Activated naive CD4-positive, alpha-beta T cell treated with anti-CD3 and anti-CD28 coated beads, Interleukin-2, amount 50 U/mL, for 24 hours (primary cell): ENCODE data around the gene NCAN.

Source experiments
- H3K27ac Mint-ChIP-seq: one replicate; pipeline ENCODE4 v1.8.0; 2021; ENCODE audit warnings: mild to moderate bottlenecking, mixed read lengths
- H3K27me3 Mint-ChIP-seq: one replicate; pipeline ENCODE4 v1.8.0; 2021; ENCODE audit warnings: mixed read lengths
- H3K36me3 Mint-ChIP-seq: one replicate; pipeline ENCODE4 v1.8.0; 2021; ENCODE audit warnings: mixed read lengths
- H3K4me1 Mint-ChIP-seq: one replicate; pipeline ENCODE4 v1.8.0; 2021; ENCODE audit warnings: mixed read lengths
- H3K4me3 Mint-ChIP-seq: one replicate; pipeline ENCODE4 v1.8.0; 2021; ENCODE audit warnings: mild to moderate bottlenecking, mixed read lengths
- H3K9me3 Mint-ChIP-seq: one replicate; pipeline ENCODE4 v1.8.0; 2021; ENCODE audit warnings: mixed read lengths

The NCAN gene

GRCh38 chr19:19258589-19259338 lies 47.0 kb downstream of the NCAN start:
- Mint-ChIP-seq H3K4me3 (no peak overlapping the region), H3K36me3 (no peaks in the 10 kb centered on the region), H3K4me1 (peaks cover 8% of the 10 kb centered on the region), H3K9me3 (no peaks in the 10 kb centered on the region), H3K27ac (peak overlapping the region; percentile 56), H3K27me3 (peaks cover 38% of the 10 kb centered on the region)

GRCh38 chr19:19259741-19260140 lies 48.0 kb downstream of the NCAN start:
- H3K4me3 Mint-ChIP-seq, result no peak overlapping the region
- no peak overlapping the region for H3K27ac Mint-ChIP-seq
- H3K27me3 Mint-ChIP-seq, result peaks cover 38% of the 10 kb centered on the region
- H3K9me3 Mint-ChIP-seq, result no peaks in the 10 kb centered on the region
- no peaks in the 10 kb centered on the region for H3K36me3 Mint-ChIP-seq
- H3K4me1 Mint-ChIP-seq, result peaks cover 8% of the 10 kb centered on the region

- no peaks in the 10 kb centered on the region for H3K9me3 Mint-ChIP-seq
- H3K4me1 Mint-ChIP-seq, result peaks cover 8% of the 10 kb centered on the region
- H3K36me3 Mint-ChIP-seq, result no peaks in the 10 kb centered on the region
- H3K4me3 Mint-ChIP-seq, result no peak overlapping the region
- peaks cover 36% of the 10 kb centered on the region for H3K27me3 Mint-ChIP-seq
- H3K27ac Mint-ChIP-seq, result no peak overlapping the region
These were observed 48.9 kb downstream of the NCAN start for GRCh38 chr19:19260417-19261214.

DNA sequence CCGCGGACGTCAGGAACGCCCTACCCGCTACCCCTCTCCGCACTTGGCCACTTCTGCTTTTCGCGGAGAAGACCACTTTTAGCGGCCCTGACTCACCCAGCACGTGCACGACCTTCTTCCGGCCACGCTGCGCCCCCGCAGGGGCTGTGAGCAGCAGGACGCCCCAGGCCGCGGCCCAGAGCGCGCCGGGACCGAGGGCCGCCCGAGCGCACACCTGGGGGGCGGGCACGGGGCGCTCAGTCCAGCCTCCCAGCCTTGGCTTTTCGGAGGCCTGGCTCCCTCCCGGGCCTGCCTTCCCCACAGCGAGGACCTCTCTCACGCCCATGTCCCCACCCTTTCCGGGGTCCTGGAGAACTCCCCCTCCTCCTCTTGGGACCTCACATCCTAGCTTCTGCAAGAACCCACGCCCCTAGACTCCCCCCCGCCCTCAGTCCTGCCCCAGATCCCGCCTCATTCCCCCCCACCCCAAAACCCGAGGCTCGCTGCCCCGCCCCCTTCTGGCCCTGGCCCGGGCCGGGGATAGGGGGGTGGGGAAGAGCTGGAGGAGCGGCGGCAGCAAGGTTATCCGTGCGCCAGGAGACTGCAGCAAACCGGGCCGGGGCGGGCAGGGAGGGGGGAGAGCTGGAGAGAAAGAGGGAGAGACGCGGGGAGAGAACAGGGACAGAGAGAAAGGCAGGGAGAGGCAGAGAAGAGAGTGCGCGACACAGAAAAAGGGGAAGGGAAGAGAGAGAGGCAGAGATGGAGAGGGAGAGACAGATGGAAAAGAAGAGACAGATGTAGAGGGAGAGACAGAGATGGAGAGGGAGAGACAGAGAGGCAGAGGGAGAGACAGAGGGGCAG lies 49.8 kb downstream of the NCAN start:
- peak overlapping the region; percentile 61 for H3K4me3 Mint-ChIP-seq
- peaks cover 8% of the 10 kb centered on the region for H3K4me1 Mint-ChIP-seq
- H3K27me3 Mint-ChIP-seq, result peaks cover 31% of the 10 kb centered on the region
- no peaks in the 10 kb centered on the region for H3K36me3 Mint-ChIP-seq
- H3K27ac Mint-ChIP-seq, result no peak overlapping the region
- no peaks in the 10 kb centered on the region for H3K9me3 Mint-ChIP-seq

DNA sequence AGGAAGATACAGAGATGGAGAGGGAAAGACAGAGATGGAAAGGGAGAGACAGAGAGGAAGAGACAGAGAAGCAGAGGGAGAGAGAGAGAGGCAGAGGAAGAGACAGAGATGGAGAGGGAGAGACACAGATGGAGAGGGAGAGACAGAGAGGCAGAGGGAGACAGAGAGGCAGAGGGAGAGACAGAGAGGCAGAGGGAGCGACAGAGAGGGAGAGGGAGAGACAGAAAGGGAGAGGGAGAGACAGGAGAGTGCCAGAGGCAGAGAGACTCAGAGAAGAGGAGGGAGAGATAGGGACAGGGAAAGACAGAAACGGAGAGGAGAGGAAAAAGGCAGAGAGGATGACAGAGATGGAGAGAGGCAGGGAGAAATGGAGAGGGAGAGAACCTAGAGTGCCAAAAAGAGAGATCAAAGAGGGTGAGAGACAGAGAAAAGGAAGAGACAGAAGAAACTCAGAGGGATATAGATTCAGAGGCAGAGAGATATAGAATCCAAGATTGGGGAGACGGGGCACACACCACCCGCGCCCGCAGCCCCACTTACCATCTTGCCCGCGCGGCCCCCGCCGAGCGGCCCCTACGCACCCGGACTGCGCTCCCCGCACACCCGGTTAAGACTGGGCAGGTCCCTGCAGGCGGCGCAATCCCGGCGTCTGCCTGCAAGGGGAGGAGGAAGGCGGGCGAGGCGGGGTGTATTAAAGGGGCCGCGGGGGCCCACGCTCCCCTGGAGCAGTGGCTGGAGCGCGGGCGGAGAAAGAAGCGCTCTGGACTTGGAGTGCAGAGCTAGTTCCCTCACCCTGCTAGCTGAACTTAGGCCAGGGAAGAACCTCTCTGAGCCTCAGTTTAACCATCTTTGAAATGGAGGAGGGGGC lies 50.7 kb downstream of the NCAN start:
- Mint-ChIP-seq H3K4me1 (peaks cover 8% of the 10 kb centered on the region), H3K36me3 (no peaks in the 10 kb centered on the region), H3K9me3 (no peaks in the 10 kb centered on the region), H3K27me3 (peaks cover 24% of the 10 kb centered on the region), H3K27ac (no peak overlapping the region), H3K4me3 (peak overlapping the region; percentile 61)

GRCh38 chr19:19263886-19264487 lies 52.2 kb downstream of the NCAN start:
- Mint-ChIP-seq H3K4me1 (peaks cover 8% of the 10 kb centered on the region), H3K36me3 (no peaks in the 10 kb centered on the region), H3K27me3 (peaks cover 21% of the 10 kb centered on the region), H3K27ac (no peak overlapping the region), H3K9me3 (no peaks in the 10 kb centered on the region), H3K4me3 (no peak overlapping the region)

- no peaks in the 10 kb centered on the region for H3K36me3 Mint-ChIP-seq
- no peak overlapping the region for H3K27ac Mint-ChIP-seq
- H3K9me3 Mint-ChIP-seq, result no peaks in the 10 kb centered on the region
- H3K4me1 Mint-ChIP-seq, result peaks cover 2% of the 10 kb centered on the region
- H3K27me3 Mint-ChIP-seq, result peaks cover 5% of the 10 kb centered on the region
- no peak overlapping the region for H3K4me3 Mint-ChIP-seq
These were observed 55.5 kb downstream of the NCAN start for GRCh38 chr19:19267305-19267704.

DNA sequence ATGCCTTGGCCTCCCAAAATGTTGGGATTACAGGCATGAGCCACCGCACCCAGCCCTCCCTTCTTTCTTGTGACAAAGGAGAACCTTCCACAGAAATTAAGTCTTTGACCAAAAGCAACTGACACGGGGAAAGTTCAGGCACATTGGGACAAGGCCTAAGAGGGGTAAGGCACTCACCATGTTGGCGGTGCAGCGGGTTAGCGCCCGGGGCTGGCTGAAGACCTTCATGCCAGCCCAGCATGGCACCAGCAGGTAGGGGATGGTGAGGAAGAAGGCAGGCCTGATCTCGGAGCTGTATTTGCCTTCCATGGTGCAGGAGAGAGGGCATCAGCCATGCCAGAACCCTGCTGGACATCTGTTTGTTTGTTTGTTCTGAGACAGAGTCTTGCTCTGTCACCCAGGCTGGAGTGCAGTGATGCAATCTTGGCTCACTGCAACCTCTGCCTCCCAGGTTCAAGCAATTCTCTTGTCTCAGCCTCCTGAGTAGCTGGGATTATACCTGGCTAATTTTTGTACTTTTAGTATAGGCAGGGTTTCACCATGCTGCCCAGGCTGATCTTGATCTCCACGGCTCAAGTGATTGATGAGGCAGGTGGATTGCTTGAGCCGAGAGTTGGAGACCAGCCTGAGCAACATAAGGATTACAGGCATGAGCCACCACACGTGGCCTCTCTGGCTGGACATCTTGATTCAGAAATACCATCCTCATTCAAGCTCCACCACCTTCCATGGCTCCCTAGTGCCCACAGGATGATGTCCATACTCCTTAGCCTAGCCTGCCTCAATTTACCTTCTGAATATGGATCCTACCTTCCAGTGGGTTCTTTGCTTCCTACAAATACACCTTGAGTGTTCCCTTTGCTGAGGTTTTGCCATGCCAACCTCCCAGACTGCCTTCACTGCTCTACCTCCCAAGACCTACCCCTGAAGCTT lies 57.0 kb downstream of the NCAN start:
- Mint-ChIP-seq H3K27ac (no peak overlapping the region), H3K4me1 (peaks cover 4% of the 10 kb centered on the region), H3K27me3 (peaks cover 4% of the 10 kb centered on the region), H3K9me3 (no peaks in the 10 kb centered on the region), H3K36me3 (no peaks in the 10 kb centered on the region), H3K4me3 (no peak overlapping the region)

DNA sequence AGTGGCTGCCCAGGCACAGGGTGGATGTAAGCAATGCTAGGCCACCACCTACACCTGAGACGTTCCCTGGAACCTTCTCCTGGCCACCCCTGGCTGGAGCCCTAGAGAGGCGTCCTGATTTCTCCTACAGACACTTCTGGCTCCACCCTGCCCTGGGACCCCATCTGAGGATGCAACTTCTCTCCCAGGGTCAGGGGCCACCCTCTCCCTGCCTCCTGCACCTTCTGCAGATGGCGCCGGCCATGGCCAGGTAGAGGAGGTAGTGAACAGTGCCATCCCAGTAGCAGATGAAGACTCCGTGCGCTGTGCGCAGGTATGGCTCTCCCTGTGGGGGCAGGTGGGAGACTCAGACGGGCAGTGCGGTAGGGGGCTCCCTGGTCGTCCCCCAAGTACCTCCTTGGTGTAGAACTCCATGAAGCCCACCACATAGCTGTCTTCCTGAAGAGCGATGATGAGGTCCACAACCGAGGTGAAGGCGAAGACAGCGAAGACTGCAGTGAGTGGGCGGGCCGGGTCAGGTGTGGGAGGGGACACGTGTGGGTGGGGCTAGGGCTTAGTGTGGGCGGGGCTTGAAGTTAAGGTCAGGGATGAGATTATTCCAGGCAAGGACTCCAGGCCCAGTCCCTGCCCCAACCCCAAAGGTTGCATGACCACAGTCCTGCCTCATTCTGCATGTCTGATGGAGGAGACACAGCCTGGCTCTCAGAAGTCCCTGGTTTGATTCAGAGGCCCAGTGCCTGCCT lies 58.4 kb downstream of the NCAN start:
- Mint-ChIP-seq H3K9me3 (no peaks in the 10 kb centered on the region), H3K27me3 (peaks cover 7% of the 10 kb centered on the region), H3K4me1 (peaks cover 6% of the 10 kb centered on the region), H3K4me3 (no peak overlapping the region), H3K36me3 (peaks cover 2% of the 10 kb centered on the region), H3K27ac (no peak overlapping the region)

DNA sequence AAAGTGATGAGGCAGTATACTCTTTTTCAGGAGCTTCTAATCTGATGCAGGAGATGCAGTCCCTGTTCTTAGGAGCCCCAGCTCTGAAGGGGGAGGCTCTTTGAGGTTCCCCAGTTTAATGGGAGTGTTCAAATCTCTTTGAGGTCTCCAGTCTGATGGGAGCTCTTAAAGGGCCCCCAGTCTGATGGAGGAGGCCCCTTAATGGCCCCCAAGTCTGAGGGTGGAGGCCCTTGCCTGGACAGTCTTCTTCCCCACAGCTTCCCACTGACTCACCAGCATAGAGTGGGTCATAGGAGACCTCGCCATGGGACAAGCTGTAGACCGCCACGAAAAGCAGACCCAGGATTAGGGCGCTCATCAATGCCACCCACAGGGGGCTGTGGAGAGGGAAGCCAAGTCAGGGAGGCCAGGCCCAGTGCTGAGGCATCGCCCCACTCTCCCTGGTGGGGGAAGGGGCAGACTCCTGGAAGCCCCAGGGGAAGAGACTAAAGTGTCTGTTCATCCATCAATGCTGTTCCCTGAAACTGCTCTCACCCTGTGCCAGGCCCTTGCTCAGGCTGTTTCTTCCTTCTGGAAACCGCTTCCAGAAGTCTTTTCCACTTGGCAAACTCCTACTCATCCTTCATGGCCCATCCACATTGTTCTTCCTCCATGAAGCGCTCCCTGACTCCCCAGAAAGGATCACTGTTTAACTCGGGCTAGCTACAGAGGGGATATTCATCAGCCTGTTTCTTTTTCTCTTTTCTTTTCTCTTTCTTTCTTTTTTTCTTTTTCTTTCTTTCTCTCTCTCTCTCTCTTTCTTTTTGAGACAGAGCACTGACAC lies 59.2 kb downstream of the NCAN start:
- Mint-ChIP-seq H3K4me1 (peaks cover 6% of the 10 kb centered on the region), H3K27me3 (peaks cover 7% of the 10 kb centered on the region), H3K9me3 (no peaks in the 10 kb centered on the region), H3K4me3 (no peak overlapping the region), H3K27ac (no peak overlapping the region), H3K36me3 (peaks cover 2% of the 10 kb centered on the region)

DNA sequence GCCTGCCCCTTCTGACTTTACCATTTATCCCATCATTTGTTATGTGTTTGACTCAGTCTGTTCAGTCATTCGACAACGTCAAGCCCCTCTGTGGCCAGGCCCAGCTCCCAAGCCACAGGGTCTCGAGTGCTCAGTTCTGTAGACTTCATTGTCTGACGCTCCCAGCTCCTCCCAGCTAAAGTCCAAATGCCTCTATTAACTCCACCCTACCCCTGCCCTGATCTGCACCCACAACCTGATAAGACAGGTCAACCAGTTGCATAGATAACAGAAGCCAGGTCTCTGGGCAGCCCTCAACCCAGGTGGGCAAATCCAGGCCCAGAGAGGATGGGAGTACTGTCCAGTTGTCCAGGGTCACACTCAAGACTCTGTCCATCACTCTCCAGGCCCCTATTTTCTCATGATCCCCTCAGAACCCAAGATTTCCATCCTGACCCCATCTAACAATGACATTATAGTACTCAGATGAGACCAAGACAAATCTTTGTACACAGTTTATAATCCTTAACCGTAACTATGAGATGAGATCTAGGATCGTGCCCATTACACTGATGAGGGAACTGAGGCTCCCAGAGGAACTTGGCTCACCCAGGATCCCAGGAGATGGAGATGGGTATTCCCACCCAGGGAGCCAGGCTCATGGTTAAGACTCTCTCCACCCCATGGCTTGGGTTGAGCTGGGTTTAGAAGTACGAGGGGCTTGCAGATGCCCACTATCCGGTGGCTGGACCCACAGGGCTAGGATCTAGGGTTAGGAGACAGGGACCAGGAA lies 60.3 kb downstream of the NCAN start:
- Mint-ChIP-seq H3K27ac (no peak overlapping the region), H3K4me3 (no peak overlapping the region), H3K36me3 (peaks cover 6% of the 10 kb centered on the region), H3K4me1 (peaks cover 6% of the 10 kb centered on the region), H3K27me3 (peaks cover 9% of the 10 kb centered on the region), H3K9me3 (no peaks in the 10 kb centered on the region)

- peaks cover 6% of the 10 kb centered on the region for H3K4me1 Mint-ChIP-seq
- peaks cover 9% of the 10 kb centered on the region for H3K27me3 Mint-ChIP-seq
- H3K27ac Mint-ChIP-seq, result no peak overlapping the region
- peaks cover 9% of the 10 kb centered on the region for H3K36me3 Mint-ChIP-seq
- no peaks in the 10 kb centered on the region for H3K9me3 Mint-ChIP-seq
- H3K4me3 Mint-ChIP-seq, result no peak overlapping the region
These were observed 62.4 kb downstream of the NCAN start for GRCh38 chr19:19274146-19274545.
